AG09319 (cell line): ENCODE measurements around the gene PIGX.

Experiments used
- DNase-seq: peaks from one replicate; pipeline ENCODE4 v3.0.0-alpha.2; 2010; ENCODE audit warnings: low read depth; ENCODE audit errors: extremely low read depth
- TF ChIP-seq, protein P1 (sequence below): IDR thresholded peaks from 2 replicates; pipeline ENCODE4 v1.5.1; 2011; ENCODE audit warnings: low read depth, mild to moderate bottlenecking, inconsistent platforms, low read length, moderate library complexity

The PIGX gene

GRCh38 chr3:196778755-196779154 is 66.6 kb downstream of the PIGX start:
- TF ChIP-seq, protein P1, sequence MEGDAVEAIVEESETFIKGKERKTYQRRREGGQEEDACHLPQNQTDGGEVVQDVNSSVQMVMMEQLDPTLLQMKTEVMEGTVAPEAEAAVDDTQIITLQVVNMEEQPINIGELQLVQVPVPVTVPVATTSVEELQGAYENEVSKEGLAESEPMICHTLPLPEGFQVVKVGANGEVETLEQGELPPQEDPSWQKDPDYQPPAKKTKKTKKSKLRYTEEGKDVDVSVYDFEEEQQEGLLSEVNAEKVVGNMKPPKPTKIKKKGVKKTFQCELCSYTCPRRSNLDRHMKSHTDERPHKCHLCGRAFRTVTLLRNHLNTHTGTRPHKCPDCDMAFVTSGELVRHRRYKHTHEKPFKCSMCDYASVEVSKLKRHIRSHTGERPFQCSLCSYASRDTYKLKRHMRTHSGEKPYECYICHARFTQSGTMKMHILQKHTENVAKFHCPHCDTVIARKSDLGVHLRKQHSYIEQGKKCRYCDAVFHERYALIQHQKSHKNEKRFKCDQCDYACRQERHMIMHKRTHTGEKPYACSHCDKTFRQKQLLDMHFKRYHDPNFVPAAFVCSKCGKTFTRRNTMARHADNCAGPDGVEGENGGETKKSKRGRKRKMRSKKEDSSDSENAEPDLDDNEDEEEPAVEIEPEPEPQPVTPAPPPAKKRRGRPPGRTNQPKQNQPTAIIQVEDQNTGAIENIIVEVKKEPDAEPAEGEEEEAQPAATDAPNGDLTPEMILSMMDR, result no peak
- peak; percentile 50 for DNase-seq

GRCh38 chr3:196782511-196782910 is 70.3 kb downstream of the PIGX start:
- DNase-seq, result no peak
- TF ChIP-seq, protein P1, result no peak
